Glutamatergic neuron (in vitro differentiated cells): ENCODE data around the gene SF3B1. TPM values are rescaled to one million over a fixed set of nuclear protein-coding genes. Genes with fewer than 3 reads are reported as not detected.
"Not testable (repeated sequence)": the region's sequence is repeated elsewhere in the genome, so short reads cannot be mapped to it uniquely, and the experiment has no call there.

Source experiments
- DNase-seq: peaks from one replicate; pipeline ENCODE4 v3.0.0; 2022
- H3K27ac Mint-ChIP-seq: one replicate; pipeline ENCODE4 v1.8.0; 2020; ENCODE audit warnings: mild to moderate bottlenecking, mixed read lengths, inconsistent platforms; ENCODE audit not compliant: unreplicated experiment
- H3K27me3 Mint-ChIP-seq: one replicate; pipeline ENCODE4 v1.8.0; 2020; ENCODE audit warnings: mild to moderate bottlenecking, moderate library complexity, mixed read lengths, inconsistent platforms; ENCODE audit not compliant: unreplicated experiment
- H3K36me3 Mint-ChIP-seq: one replicate; pipeline ENCODE4 v1.8.0; 2020; ENCODE audit warnings: mild to moderate bottlenecking, mixed read lengths, inconsistent platforms; ENCODE audit not compliant: unreplicated experiment
- H3K4me1 Mint-ChIP-seq: one replicate; pipeline ENCODE4 v1.8.0; 2020; ENCODE audit warnings: mild to moderate bottlenecking, low read depth, mixed read lengths, inconsistent platforms; ENCODE audit not compliant: unreplicated experiment
- H3K4me3 Mint-ChIP-seq: one replicate; pipeline ENCODE4 v1.8.0; 2020; ENCODE audit warnings: mild to moderate bottlenecking, mixed read lengths, inconsistent platforms; ENCODE audit not compliant: unreplicated experiment
- H3K9me3 Mint-ChIP-seq: one replicate; pipeline ENCODE4 v1.8.0; 2020; ENCODE audit warnings: mild to moderate bottlenecking, moderate library complexity, mixed read lengths, inconsistent platforms; ENCODE audit not compliant: unreplicated experiment
- total RNA-seq: library from RNA; stranded (reverse); fragmentation: NEBNext Ultra II Directional; extraction: Animal tissue kit (Norgen Biotek cat#: 25700); gene quantifications from one replicate; pipeline ENCODE4 v1.2.1, GENCODE V29; 2021; ENCODE audit not compliant: unreplicated experiment
- TF ChIP-seq, protein P1 (sequence below): fragments of 200-600 bp; sonication (generic); IDR thresholded peaks from one replicate; pipeline ENCODE4 v1.5.0; 2021; ENCODE audit not compliant: partially characterized antibody, unreplicated experiment

The SF3B1 gene
- total RNA-seq, 1 donor from 2014 or later: 401 TPM

DNA sequence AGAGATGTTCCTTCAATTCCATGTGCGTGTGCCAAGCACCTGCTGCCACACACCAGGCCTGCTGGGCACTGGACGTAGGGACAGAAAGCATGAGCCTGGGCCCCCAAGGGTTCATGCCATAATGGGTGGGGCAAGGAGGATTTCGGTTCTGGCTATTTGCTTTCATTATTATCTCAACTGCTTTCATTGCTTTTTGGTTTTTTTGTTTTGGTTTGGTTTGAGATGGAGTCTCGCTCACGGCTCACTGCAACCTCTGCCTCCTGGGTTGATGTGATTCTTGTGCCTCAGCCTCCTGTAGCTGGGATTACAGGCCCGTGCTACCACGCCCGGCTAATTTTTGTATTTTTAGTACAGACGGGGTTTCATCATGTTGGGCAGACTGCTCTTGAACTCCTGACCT lies 57.2 kb downstream of the SF3B1 start:
- H3K36me3 Mint-ChIP-seq: no peaks in the 10 kb centered on the region
- peak overlapping the region; percentile 59 for H3K27ac Mint-ChIP-seq
- H3K4me3 Mint-ChIP-seq: no peak overlapping the region
- H3K4me1 Mint-ChIP-seq: peaks cover 14% of the 10 kb centered on the region
- no peak for DNase-seq
- TF ChIP-seq, protein P1, sequence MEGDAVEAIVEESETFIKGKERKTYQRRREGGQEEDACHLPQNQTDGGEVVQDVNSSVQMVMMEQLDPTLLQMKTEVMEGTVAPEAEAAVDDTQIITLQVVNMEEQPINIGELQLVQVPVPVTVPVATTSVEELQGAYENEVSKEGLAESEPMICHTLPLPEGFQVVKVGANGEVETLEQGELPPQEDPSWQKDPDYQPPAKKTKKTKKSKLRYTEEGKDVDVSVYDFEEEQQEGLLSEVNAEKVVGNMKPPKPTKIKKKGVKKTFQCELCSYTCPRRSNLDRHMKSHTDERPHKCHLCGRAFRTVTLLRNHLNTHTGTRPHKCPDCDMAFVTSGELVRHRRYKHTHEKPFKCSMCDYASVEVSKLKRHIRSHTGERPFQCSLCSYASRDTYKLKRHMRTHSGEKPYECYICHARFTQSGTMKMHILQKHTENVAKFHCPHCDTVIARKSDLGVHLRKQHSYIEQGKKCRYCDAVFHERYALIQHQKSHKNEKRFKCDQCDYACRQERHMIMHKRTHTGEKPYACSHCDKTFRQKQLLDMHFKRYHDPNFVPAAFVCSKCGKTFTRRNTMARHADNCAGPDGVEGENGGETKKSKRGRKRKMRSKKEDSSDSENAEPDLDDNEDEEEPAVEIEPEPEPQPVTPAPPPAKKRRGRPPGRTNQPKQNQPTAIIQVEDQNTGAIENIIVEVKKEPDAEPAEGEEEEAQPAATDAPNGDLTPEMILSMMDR: no peak
- peaks cover 5% of the 10 kb centered on the region for H3K27me3 Mint-ChIP-seq
- peaks cover 4% of the 10 kb centered on the region for H3K9me3 Mint-ChIP-seq

- Mint-ChIP-seq H3K36me3 (peaks cover 6% of the 10 kb centered on the region), H3K4me1 (no peaks in the 10 kb centered on the region), H3K27ac (no peak overlapping the region), H3K27me3 (peaks cover 2% of the 10 kb centered on the region), H3K9me3 (no peaks in the 10 kb centered on the region), H3K4me3 (no peak overlapping the region)
- TF ChIP-seq, protein P1: no peak
- DNase-seq: no peak
These were observed 62.2 kb downstream of the SF3B1 start for GRCh38 chr2:197372592-197372991.

GRCh38 chr2:197370664-197371063 lies 64.2 kb downstream of the SF3B1 start:
- H3K27me3 Mint-ChIP-seq, H3K36me3 Mint-ChIP-seq, H3K27ac Mint-ChIP-seq, H3K9me3 Mint-ChIP-seq, H3K4me3 Mint-ChIP-seq, DNase-seq, H3K4me1 Mint-ChIP-seq: not testable (repeated sequence)

- TF ChIP-seq, protein P1: no peak
- peaks cover 6% of the 10 kb centered on the region for H3K36me3 Mint-ChIP-seq
- peaks cover 2% of the 10 kb centered on the region for H3K27me3 Mint-ChIP-seq
- no peaks in the 10 kb centered on the region for H3K4me1 Mint-ChIP-seq
- H3K4me3 Mint-ChIP-seq: no peak overlapping the region
- H3K9me3 Mint-ChIP-seq: no peaks in the 10 kb centered on the region
- no peak overlapping the region for H3K27ac Mint-ChIP-seq
- no peak for DNase-seq
These were observed 64.9 kb downstream of the SF3B1 start for GRCh38 chr2:197369933-197370320.

DNA sequence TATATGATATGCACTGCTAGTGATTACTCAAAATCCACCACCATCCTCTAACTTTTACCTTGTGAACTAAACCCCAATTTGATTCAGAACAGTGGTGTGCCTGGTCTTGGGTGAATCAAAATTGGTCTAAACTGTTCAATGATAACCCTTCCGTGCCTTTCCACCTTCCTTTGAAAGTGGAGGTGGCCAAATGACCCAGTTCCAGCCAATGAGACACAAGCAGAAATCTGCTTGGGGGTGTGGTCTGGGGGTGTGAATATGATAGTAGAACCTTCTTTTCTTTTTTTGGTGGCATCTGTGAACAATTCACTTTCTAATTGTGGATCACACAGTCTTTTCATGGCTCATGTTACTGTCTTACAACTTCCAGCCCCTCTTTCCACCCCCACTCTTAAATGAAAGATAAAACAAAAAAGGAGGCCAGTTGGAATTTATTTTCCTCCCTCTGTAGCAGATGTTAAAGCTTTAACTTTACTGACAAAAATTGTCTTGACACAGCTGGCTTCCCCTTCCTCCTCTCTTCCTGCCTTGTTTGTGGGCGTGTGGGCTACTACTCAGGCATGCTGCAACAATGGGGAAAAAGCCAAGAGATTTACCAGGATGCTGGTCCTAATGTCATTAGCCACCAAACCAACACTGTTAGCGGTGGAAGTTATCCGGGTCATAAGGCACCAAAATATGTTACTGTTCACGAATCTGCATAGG lies 65.4 kb downstream of the SF3B1 start:
- H3K27me3 Mint-ChIP-seq: peaks cover 2% of the 10 kb centered on the region
- no peaks in the 10 kb centered on the region for H3K4me1 Mint-ChIP-seq
- TF ChIP-seq, protein P1: no peak
- DNase-seq: no peak
- no peak overlapping the region for H3K4me3 Mint-ChIP-seq
- no peak overlapping the region for H3K27ac Mint-ChIP-seq
- no peaks in the 10 kb centered on the region for H3K9me3 Mint-ChIP-seq
- H3K36me3 Mint-ChIP-seq: peaks cover 6% of the 10 kb centered on the region
